Measurements from ENCODE around the gene RASSF8. TPM values are rescaled to one million over a fixed set of nuclear protein-coding genes. Genes with fewer than 3 reads are reported as not detected.

RASSF8 gene
- total and polyA plus RNA-seq, 5 donors: 13.0 to 94.6 (median 78.5) TPM

GRCh38 chr12:25992026-25992782 is 33.7 kb downstream of the RASSF8 start:
- H3K9me3 ChIP-seq (ENCODE audit: control insufficient read depth, low read length): no peaks in the 10 kb centered on the region
- WGBS: 61% methylated on average over 4 of the region's 4 CpGs
- H3K27ac ChIP-seq (ENCODE audit: low read length): peak overlapping the region; percentile 13
- no peaks in the 10 kb centered on the region for H3K27me3 ChIP-seq (ENCODE audit: control insufficient read depth, insufficient read depth)
- ATAC-seq (peak in 1 of 2 donors; percentile 25), DNase-seq (no peak)
- intact Hi-C loops (cut with DNase I): no loop called here
- no peak overlapping the region for H3K4me3 ChIP-seq (ENCODE audit: low read length)
- H3K4me1 ChIP-seq (ENCODE audit: control insufficient read depth, insufficient read depth, low read length): peaks cover 10% of the 10 kb centered on the region

DNA sequence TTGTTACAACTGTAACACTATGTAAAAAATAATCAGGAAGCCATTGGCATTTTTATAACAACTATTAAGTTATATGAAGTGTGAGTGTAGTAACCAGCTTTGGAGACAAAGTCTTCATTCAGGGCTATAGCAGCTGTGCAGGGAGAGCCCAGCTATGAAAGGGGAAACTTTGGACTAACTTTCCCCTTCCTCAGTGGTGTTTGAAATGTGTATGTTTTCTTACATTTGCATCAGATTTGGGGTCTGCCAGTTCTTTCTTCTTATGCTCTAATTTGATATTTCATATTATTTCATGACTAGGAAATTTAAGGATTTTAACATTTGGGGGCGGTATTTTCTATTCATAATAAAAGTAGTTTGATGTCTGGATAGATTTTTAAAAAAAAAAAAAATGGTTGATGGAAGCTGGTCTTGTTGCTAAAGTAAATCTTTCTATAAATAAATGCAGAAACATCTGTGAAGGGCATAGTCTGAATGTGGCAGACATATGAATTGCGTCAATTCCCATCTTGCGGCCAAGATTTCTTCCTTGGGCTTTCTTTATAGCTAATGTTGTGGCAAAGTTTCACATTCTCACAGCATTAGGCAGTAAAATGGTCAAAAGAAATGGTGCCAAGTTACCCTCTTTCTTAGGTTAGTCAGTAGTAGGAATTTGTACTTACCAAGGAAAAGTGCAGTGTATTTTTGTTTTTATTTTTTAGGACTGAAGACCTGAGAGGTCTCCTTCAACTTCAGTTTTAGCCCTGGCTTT is 35.6 kb downstream of the RASSF8 start:
- intact Hi-C loops (cut with DNase I): no loop called here
- no peak for DNase-seq
- ATAC-seq: no peak
- Histone ChIP-seq H3K9me3 (ENCODE audit: control insufficient read depth, low read length) (no peaks in the 10 kb centered on the region), H3K27ac (ENCODE audit: low read length) (no peak overlapping the region), H3K4me1 (ENCODE audit: control insufficient read depth, insufficient read depth, low read length) (peaks cover 10% of the 10 kb centered on the region), H3K27me3 (ENCODE audit: control insufficient read depth, insufficient read depth) (no peaks in the 10 kb centered on the region), H3K4me3 (ENCODE audit: low read length) (no peak overlapping the region)
- WGBS: 63% methylated on average over 3 of the region's 3 CpGs

GRCh38 chr12:25994901-25995625 is 36.6 kb downstream of the RASSF8 start:
- ATAC-seq (no peak), DNase-seq (no peak)
- intact Hi-C loops (cut with DNase I): no loop called here
- Histone ChIP-seq H3K27ac (ENCODE audit: low read length) (no peak overlapping the region), H3K27me3 (ENCODE audit: control insufficient read depth, insufficient read depth) (no peaks in the 10 kb centered on the region), H3K4me3 (ENCODE audit: low read length) (no peak overlapping the region), H3K9me3 (ENCODE audit: control insufficient read depth, low read length) (no peaks in the 10 kb centered on the region), H3K4me1 (ENCODE audit: control insufficient read depth, insufficient read depth, low read length) (peaks cover 7% of the 10 kb centered on the region)
- WGBS: 70% methylated on average over 2 of the region's 2 CpGs

DNA sequence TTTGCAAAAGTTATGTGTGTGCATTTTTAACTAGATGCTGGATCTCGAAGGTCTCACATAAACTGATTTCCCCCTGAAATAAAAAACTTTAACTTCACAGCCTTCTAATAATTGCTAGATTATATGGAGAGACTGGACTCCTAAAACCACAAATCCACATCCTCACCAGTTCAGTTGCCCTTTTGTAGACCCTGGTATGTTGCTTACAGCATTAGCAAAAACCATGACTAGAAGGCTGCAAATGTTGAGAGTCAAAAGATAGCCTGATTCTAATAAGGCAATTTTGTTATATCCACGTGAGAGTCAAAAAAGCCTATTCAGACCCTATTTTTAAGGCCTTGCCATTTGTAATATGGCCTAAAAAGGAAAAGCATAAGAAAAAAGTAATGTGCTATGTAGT is 37.4 kb downstream of the RASSF8 start:
- Histone ChIP-seq H3K9me3 (ENCODE audit: control insufficient read depth, low read length) (no peaks in the 10 kb centered on the region), H3K4me1 (ENCODE audit: control insufficient read depth, insufficient read depth, low read length) (peaks cover 7% of the 10 kb centered on the region), H3K27me3 (ENCODE audit: control insufficient read depth, insufficient read depth) (no peaks in the 10 kb centered on the region), H3K4me3 (ENCODE audit: low read length) (no peak overlapping the region), H3K27ac (ENCODE audit: low read length) (no peak overlapping the region)
- ATAC-seq: no peak
- WGBS: 90% methylated on average over 2 of the region's 2 CpGs
- no peak for DNase-seq
- intact Hi-C loops (cut with DNase I): no loop called here

DNA sequence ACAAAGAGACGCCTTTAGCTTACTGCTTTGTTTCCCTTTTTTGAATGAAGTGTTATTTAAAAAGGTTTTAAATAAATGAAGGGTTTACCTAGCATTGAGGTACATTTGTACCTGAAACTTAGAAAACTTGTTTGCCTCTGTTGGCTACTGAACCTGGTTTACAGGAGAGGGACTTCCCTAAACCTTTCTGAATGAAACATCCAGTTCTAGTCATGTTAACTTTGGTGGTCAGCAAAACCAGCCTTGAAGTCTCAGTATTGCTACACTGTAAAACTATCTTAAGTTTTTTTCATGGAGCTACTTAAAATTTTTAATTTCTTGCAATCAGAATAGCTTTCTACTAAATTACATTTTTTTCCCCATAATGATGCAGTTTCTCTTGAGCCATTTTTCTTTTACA is 38.2 kb downstream of the RASSF8 start:
- Histone ChIP-seq H3K9me3 (ENCODE audit: control insufficient read depth, low read length) (no peaks in the 10 kb centered on the region), H3K27me3 (ENCODE audit: control insufficient read depth, insufficient read depth) (no peaks in the 10 kb centered on the region), H3K27ac (ENCODE audit: low read length) (no peak overlapping the region), H3K4me1 (ENCODE audit: control insufficient read depth, insufficient read depth, low read length) (peaks cover 5% of the 10 kb centered on the region), H3K4me3 (ENCODE audit: low read length) (no peak overlapping the region)
- no peak for DNase-seq
- ATAC-seq: no peak
- 91% methylated on average over 1 of the region's 1 CpG for WGBS
- intact Hi-C loops (cut with DNase I): no loop called here

GRCh38 chr12:25997201-25997963 is 38.9 kb downstream of the RASSF8 start:
- DNase-seq (no peak), ATAC-seq (peak in 1 of 2 donors; percentile 46)
- peaks cover 5% of the 10 kb centered on the region for H3K4me1 ChIP-seq (ENCODE audit: control insufficient read depth, insufficient read depth, low read length)
- intact Hi-C loops (cut with DNase I): no loop called here
- no peaks in the 10 kb centered on the region for H3K9me3 ChIP-seq (ENCODE audit: control insufficient read depth, low read length)
- 42% methylated on average over 6 of the region's 6 CpGs for WGBS
- H3K27me3 ChIP-seq (ENCODE audit: control insufficient read depth, insufficient read depth): no peaks in the 10 kb centered on the region
- no peak overlapping the region for H3K27ac ChIP-seq (ENCODE audit: low read length)
- H3K4me3 ChIP-seq (ENCODE audit: low read length): no peak overlapping the region

- WGBS: 83% methylated on average over 4 of the region's 4 CpGs
- Histone ChIP-seq H3K27ac (ENCODE audit: low read length) (no peak overlapping the region), H3K4me1 (ENCODE audit: control insufficient read depth, insufficient read depth, low read length) (peaks cover 1% of the 10 kb centered on the region), H3K27me3 (ENCODE audit: control insufficient read depth, insufficient read depth) (no peaks in the 10 kb centered on the region), H3K9me3 (ENCODE audit: control insufficient read depth, low read length) (no peaks in the 10 kb centered on the region), H3K4me3 (ENCODE audit: low read length) (no peak overlapping the region)
- ATAC-seq (no peak), DNase-seq (no peak)
- intact Hi-C loops (cut with DNase I): no loop called here
Measured at GRCh38 chr12:26000898-26001297, 42.4 kb downstream of the RASSF8 start.

DNA sequence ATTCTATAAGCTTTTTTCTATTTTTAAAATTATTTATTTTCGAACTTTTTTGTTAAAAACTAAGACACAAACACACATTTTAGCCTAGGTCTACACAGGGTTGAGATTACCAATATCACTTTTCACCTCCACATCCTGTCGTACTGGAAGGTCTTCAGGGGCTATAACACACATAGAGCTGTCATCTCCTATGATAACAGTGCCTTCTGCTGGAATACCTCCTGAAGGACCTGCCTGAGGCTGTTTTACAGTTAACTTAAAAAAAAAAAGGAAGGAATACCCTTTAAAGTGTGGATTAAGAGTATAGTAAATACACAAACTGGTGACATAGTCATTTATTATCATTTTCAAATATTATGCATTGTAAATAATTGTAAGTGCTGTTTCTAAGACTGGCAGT is 43.0 kb downstream of the RASSF8 start:
- Histone ChIP-seq H3K27ac (ENCODE audit: low read length) (no peak overlapping the region), H3K9me3 (ENCODE audit: control insufficient read depth, low read length) (no peaks in the 10 kb centered on the region), H3K4me3 (ENCODE audit: low read length) (no peak overlapping the region), H3K27me3 (ENCODE audit: control insufficient read depth, insufficient read depth) (no peaks in the 10 kb centered on the region), H3K4me1 (ENCODE audit: control insufficient read depth, insufficient read depth, low read length) (peaks cover 1% of the 10 kb centered on the region)
- DNase-seq: no peak
- ATAC-seq: no peak
- intact Hi-C loops (cut with DNase I): no loop called here
- WGBS: 68% methylated on average over 2 of the region's 2 CpGs

DNA sequence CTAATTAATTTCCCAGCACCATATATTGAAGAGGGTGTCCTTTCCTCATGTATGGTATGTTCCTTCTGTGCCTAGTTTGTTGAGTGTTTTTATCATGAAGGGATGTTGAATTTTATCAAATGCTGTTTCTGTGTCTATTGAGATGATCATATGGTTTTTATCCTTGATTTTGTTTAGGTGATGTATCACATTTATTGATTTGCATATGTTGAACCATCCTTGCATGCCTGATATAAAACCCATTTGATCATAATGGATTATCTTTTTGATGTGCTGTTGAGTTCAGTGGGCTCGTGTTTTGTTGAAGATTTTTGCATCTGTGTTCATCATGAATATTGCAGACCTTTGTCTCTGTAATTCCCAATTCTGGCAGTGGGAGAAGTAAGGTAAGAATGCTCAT is 44.6 kb downstream of the RASSF8 start:
- H3K27me3 ChIP-seq (ENCODE audit: control insufficient read depth, insufficient read depth): no peaks in the 10 kb centered on the region
- WGBS: 96% methylated on average over 1 of the region's 1 CpG
- no peak overlapping the region for H3K27ac ChIP-seq (ENCODE audit: low read length)
- DNase-seq (no peak), ATAC-seq (no peak)
- no peak overlapping the region for H3K4me3 ChIP-seq (ENCODE audit: low read length)
- intact Hi-C loops (cut with DNase I): no loop called here
- no peaks in the 10 kb centered on the region for H3K9me3 ChIP-seq (ENCODE audit: control insufficient read depth, low read length)
- H3K4me1 ChIP-seq (ENCODE audit: control insufficient read depth, insufficient read depth, low read length): peaks cover 7% of the 10 kb centered on the region

DNA sequence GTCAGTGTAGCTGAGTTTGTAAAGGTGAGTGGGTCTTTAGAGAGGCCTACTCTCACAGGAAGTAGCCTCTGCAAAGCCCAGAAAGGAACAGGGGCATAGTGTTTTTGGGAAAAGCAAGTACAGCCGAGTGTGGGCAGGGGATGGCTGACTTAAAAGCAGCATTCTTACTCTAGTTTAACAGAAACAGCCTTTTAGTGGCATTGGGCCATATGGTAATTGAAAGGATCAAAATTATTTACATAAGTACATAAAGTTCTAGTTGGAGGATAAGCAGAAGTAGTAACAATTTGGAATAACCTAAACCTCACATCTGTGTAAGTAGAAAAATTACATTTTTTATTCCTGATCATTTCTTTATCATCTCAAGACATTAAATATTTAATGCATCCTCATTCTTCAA is 49.1 kb downstream of the RASSF8 start:
- intact Hi-C loops (cut with DNase I): no loop called here
- no peak overlapping the region for H3K4me3 ChIP-seq (ENCODE audit: low read length)
- H3K27me3 ChIP-seq (ENCODE audit: control insufficient read depth, insufficient read depth): no peaks in the 10 kb centered on the region
- 81% methylated on average over 1 of the region's 1 CpG for WGBS
- H3K9me3 ChIP-seq (ENCODE audit: control insufficient read depth, low read length): no peaks in the 10 kb centered on the region
- ATAC-seq: no peak
- no peak for DNase-seq
- H3K4me1 ChIP-seq (ENCODE audit: control insufficient read depth, insufficient read depth, low read length): peaks cover 18% of the 10 kb centered on the region
- no peak overlapping the region for H3K27ac ChIP-seq (ENCODE audit: low read length)

Data from right cardiac atrium (tissue), 5 donors.